ENCODE measurements around the gene SMAD1.

- TF ChIP-seq POLR2A (IDR thresholded peaks at IDR 0.05; ENCODE audit: extremely low read depth, insufficient read length) = no peak
- TF ChIP-seq CTCF (IDR thresholded peaks at IDR 0.05; ENCODE audit: low read depth, low read length) = no peak
- TF ChIP-seq MAX (IDR thresholded peaks at IDR 0.05; ENCODE audit: low read depth, low read length) = no peak
- no peak for TF ChIP-seq MYC (IDR thresholded peaks at IDR 0.05; ENCODE audit: low read depth, low read length)
Measured at GRCh38 chr4:145452447-145453162, 29.0 kb upstream of the SMAD1 start.
